A673 (cell line): ENCODE measurements around the gene DNAJC30.
"Not testable (repeated sequence)": the region's sequence is repeated elsewhere in the genome, so short reads cannot be mapped to it uniquely, and the experiment has no call there.

Experiments
- CTCF ChIP-seq: fragments of 300-800, 200-600 bp; sonication (generic); conservative IDR thresholded peaks from 2 replicates; pipeline ENCODE4 v1.5.1; 2017; ENCODE audit warnings: low read depth, mild to moderate bottlenecking, antibody characterized with exemption, low read length, moderate library complexity, mixed read lengths
- EZH2 ChIP-seq: fragments of 200-600 bp; sonication (generic); IDR thresholded peaks from 2 replicates; pipeline ENCODE4 v1.6.1; 2017; ENCODE audit warnings: borderline replicate concordance, low read depth, mild to moderate bottlenecking, mixed read lengths, antibody characterized with exemption, low read length; ENCODE audit not compliant: poor library complexity, severe bottlenecking

GRCh38 chr7:73655309-73655708, 27.9 kb downstream of the DNAJC30 start:
- TF ChIP-seq CTCF, EZH2: not testable (repeated sequence)
